ENCODE data around the gene ACOT8.

DNA sequence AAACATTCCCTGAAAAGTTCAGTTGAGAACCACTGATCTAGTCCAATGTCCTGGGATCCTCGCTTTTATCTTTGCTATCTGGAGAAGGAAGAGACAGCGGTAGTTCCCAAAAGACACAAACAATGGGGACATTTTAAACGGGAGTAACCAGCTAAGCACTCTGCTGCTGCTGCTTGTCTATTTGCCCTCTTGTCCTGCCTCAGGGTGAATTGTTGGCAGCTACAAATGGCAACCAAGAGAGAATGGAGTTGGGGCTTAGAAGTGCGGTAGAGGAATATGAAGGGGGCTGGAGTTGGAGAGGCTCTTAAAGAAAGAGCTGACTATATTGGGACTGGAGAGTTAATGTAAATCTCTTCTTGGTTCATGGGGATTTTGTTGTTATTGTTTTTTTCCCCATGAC is 17.4 kb upstream of the ACOT8 start:
- no peak for TF ChIP-seq EZH2 (IDR thresholded peaks at IDR 0.05; ENCODE audit: insufficient read depth, poor library complexity, severe bottlenecking)
- no peak for TF ChIP-seq EZH2phosphoT487 (IDR thresholded peaks at IDR 0.05; ENCODE audit: insufficient read depth, low read depth)

Data from GM23248 (cell line).